HepG2 (cell line): ENCODE measurements around the gene LUC7L2. TPM values are rescaled to one million over a fixed set of nuclear protein-coding genes. Genes with fewer than 3 reads are reported as not detected.
A peak's percentile ranks its signal among the peaks of the same experiment; 100 is the strongest.

Experiments
- ATAC-seq: fragments of 200-7000 bp; cut with Tn5 transposase; 3 replicates; pipeline ENCODE4 v1.9.1; 2020; ENCODE audit warnings: mild to moderate bottlenecking, moderate library complexity
- BruUV-seq: library from RNA; stranded (reverse); fragments of 400-500 nt; replicated peaks from 2 replicates; lab custom pipeline; 2021; lab: Mats Ljungman, UMichigan
- CTCF ChIA-PET: fragments of 300-600 bp; formaldehyde crosslinking; extraction: SDS; loops from one replicate; lab custom pipeline; 2021; ENCODE audit warnings: low total read pairs, inconsistent platforms, low intra/inter-chr PET ratio; lab: Yijun Ruan, JAX
- POLR2A ChIA-PET: fragments of 350-600 bp; sonication (Branson Sonifier 250); formaldehyde crosslinking; loops from one replicate; lab custom pipeline; 2020; ENCODE audit warnings: antibody characterized with exemption, inconsistent platforms; lab: Yijun Ruan, JAX
- DNase-seq: peaks from one replicate; pipeline ENCODE4 v3.0.0-alpha.2; 2015; ENCODE audit warnings: low spot score
- FAIRE-seq: peaks from 3 replicates; lab custom pipeline; 2011; peaks lifted over from hg19 to GRCh38; lab: Jason Lieb, UNC
- H2AFZ ChIP-seq: one replicate; pipeline ENCODE4 v1.6.1; 2011; ENCODE audit warnings: low read length, inconsistent platforms
- H3K27ac ChIP-seq: fragments of 300-600 bp; 3 replicates; pipeline ENCODE4 v1.8.0; 2011; ENCODE audit warnings: mixed run types, mild to moderate bottlenecking, mixed read lengths, low read length, inconsistent platforms; ENCODE audit not compliant: insufficient read depth; ENCODE audit errors: extremely low read length
- H3K27me3 ChIP-seq, 2 experiments: fragments of 200-600 bp in 1 of 2; 2 replicates in 1 of 2; 3 replicates in 1 of 2; pipeline versions ENCODE4 v1.6.0 to v1.8.0; 2011; ENCODE audit warnings: low read length in 2 of 2, mild to moderate bottlenecking in 2 of 2, moderate library complexity in 2 of 2, inconsistent platforms in 1 of 2; ENCODE audit not compliant: insufficient read depth in 2 of 2, control insufficient read depth in 1 of 2
- H3K36me3 ChIP-seq, 2 experiments: fragments of 200-600 bp in 1 of 2; replicated peaks in 1 of 2; 2 replicates in 1 of 2; 3 replicates in 1 of 2; pipeline versions ENCODE4 v1.5.1 to v1.8.0; 2011; ENCODE audit warnings: low read length in 2 of 2, inconsistent platforms in 1 of 2; ENCODE audit not compliant: insufficient read depth in 2 of 2, control insufficient read depth in 1 of 2
- H3K4me1 ChIP-seq: 2 replicates; pipeline ENCODE4 v1.5.1; 2012; ENCODE audit warnings: low read length, inconsistent platforms; ENCODE audit not compliant: insufficient read depth
- H3K4me2 ChIP-seq: 2 replicates; pipeline ENCODE4 v1.6.0; 2011; ENCODE audit warnings: low read depth, low read length, inconsistent platforms
- H3K4me3 ChIP-seq, 3 experiments: fragments of 200-600 bp in 1 of 3; sonication (generic), shearing (Covaris generic) in 1 of 3; replicated peaks in 1 of 3; 2 replicates each; pipeline ENCODE4 v1.5.1; 2011 to 2016; ENCODE audit warnings: low read length in 3 of 3, inconsistent platforms in 2 of 3, low read depth in 2 of 3, mild to moderate bottlenecking in 2 of 3, control low read depth in 1 of 3, mixed read lengths in 1 of 3; ENCODE audit not compliant: insufficient read depth in 1 of 3
- H3K79me2 ChIP-seq: one replicate; pipeline ENCODE4 v1.6.1; 2011; ENCODE audit warnings: low read length, inconsistent platforms; ENCODE audit not compliant: insufficient read depth
- H3K9ac ChIP-seq: 2 replicates; pipeline ENCODE4 v1.6.0; 2011; ENCODE audit warnings: mild to moderate bottlenecking, low read depth, low read length, inconsistent platforms; ENCODE audit not compliant: insufficient read depth
- H3K9me3 ChIP-seq: 2 replicates; pipeline ENCODE4 v1.5.1; 2012; ENCODE audit warnings: mild to moderate bottlenecking, low read length
- H4K20me1 ChIP-seq: 2 replicates; pipeline ENCODE4 v1.6.0; 2011; ENCODE audit warnings: inconsistent platforms, mild to moderate bottlenecking, low read length, moderate library complexity; ENCODE audit not compliant: insufficient read depth
- MAX ChIP-seq: IDR thresholded peaks from 2 replicates; pipeline ENCODE4 v1.6.1; 2012; ENCODE audit warnings: inconsistent platforms
- MYC ChIP-seq: sonication (generic); formaldehyde crosslinking; IDR thresholded peaks from 2 replicates; pipeline ENCODE4 v1.9.0; 2021; ENCODE audit warnings: missing genetic modification reagents, borderline replicate concordance
- SMC3 ChIP-seq: IDR thresholded peaks from 2 replicates; pipeline ENCODE4 v1.6.1; 2011; ENCODE audit warnings: low read length, improper control_type of control experiment
- WGBS: methylation state at CpG from one replicate; pipeline ENCODE4 v1.1.6; 2017; ENCODE audit warnings: low lambda C conversion rate; 5-methylcytosine and 5-hydroxymethylcytosine counted together
- in situ Hi-C: cut with HindIII; loops from 2 replicates; pipeline ENCODE4 v1.10.0; 2017; ENCODE audit warnings: low pct_unique_long_range_greater_than_20kb; ENCODE audit not compliant: extremely low pct_ligation_motif_present
- intact Hi-C: fragments of 100-400 bp; cut with micrococcal nuclease; formaldehyde crosslinking; loops from one replicate; pipeline ENCODE4 v1.10.0; 2022; ENCODE audit not compliant: unreplicated experiment
- polyA plus RNA-seq, 8 experiments: library from polyadenylated mRNA; depleted of rRNA in 3 of 8; stranded (reverse) in 7 of 8; unstranded in 1 of 8; fragments of >200 nt; fragmentation: Illumina TruSeq in 4 of 8; extraction: Trizol in 4 of 8; gene quantifications; 2 replicates each; pipeline versions ENCODE4 v1.2.1 to v1.2.3, GENCODE V29; 2011 to 2016; ENCODE audit warnings: low read depth in 4 of 8, missing spikeins in 1 of 8, mixed read lengths in 1 of 8; ENCODE audit not compliant: insufficient read depth in 1 of 8
- total RNA-seq, 5 experiments: library from RNA; depleted of rRNA; stranded (reverse); fragments of >200 nt; fragmentation: Illumina TruSeq; extraction: Trizol; gene quantifications; 2 replicates each; pipeline ENCODE4 v1.2.3, GENCODE V29; 2016; ENCODE audit warnings: low read depth in 1 of 5
- TF ChIP-seq, protein P1 (sequence below): sonication (generic); formaldehyde crosslinking; IDR thresholded peaks from 2 replicates; pipeline ENCODE4 v1.5.1; 2020; ENCODE audit warnings: mild to moderate bottlenecking, missing genetic modification reagents, moderate library complexity

LUC7L2 gene
- total and polyA plus RNA-seq, 2 of the 13 experiments (the other 11 are each of a cell fraction or from before 2014, with no cell fraction given) = 17.9 to 50.7 TPM

DNA sequence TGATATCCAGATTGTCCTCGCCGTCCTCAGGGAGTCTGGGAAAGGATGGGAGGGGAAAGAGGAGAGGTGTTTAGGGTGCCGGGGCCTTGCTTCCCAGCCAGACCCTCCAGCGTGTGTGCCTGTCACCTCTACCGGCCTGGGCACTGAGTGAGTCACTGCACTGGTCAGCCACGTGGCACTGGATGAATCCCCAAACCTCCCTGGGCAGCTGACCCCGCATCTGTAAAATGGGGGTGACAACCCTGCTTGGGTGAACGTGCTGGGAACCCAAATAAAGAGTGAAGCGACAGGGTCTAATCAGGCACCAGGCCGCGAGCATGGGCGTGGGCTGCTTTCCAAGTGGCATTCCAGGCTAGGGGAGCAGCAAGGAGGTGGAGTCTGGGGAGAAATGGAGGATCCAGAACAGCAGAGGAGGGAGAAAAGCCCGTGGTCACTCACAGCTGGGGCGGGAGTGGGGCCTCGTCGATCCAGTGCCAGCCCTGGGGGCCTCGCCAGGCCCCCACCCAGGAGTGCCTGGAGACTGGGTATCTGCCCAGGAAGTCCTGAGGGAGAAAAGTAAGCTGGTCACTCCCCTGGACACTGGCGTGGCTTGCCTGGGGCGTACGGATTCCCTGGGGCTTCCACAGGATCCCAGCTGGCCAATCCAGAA is 94.1 kb downstream of the LUC7L2 start:
- Histone ChIP-seq H3K9me3 (no peaks in the 10 kb centered on the region), H3K4me3 (peak overlapping the region in 1 of 3 experiments; percentile 50; a peak in 1 of 6 replicates), H3K4me1 (peaks cover 10% of the 10 kb centered on the region), H3K79me2 (no peaks in the 10 kb centered on the region), H3K27ac (no peak overlapping the region), H3K9ac (no peak overlapping the region), H3K4me2 (peak overlapping the region; percentile 40), H3K36me3 (no peaks in the 10 kb centered on the region), H4K20me1 (no peaks in the 10 kb centered on the region), H3K27me3 (peaks cover 2 to 6% of the 10 kb centered on the region in 2 experiments; a peak in 2 of 5 replicates), H2AFZ (no peak overlapping the region)
- 22% methylated on average over 14 of the region's 20 CpGs for WGBS
- no TSS peak for BruUV-seq
- FAIRE-seq (no peak), DNase-seq (no peak), ATAC-seq (peak; percentile 56)
- in situ Hi-C loops = no loop called here
- intact Hi-C loops = no loop called here
- ChIA-PET CTCF (no interaction called here), POLR2A (no interaction called here)
- TF ChIP-seq, protein P1, sequence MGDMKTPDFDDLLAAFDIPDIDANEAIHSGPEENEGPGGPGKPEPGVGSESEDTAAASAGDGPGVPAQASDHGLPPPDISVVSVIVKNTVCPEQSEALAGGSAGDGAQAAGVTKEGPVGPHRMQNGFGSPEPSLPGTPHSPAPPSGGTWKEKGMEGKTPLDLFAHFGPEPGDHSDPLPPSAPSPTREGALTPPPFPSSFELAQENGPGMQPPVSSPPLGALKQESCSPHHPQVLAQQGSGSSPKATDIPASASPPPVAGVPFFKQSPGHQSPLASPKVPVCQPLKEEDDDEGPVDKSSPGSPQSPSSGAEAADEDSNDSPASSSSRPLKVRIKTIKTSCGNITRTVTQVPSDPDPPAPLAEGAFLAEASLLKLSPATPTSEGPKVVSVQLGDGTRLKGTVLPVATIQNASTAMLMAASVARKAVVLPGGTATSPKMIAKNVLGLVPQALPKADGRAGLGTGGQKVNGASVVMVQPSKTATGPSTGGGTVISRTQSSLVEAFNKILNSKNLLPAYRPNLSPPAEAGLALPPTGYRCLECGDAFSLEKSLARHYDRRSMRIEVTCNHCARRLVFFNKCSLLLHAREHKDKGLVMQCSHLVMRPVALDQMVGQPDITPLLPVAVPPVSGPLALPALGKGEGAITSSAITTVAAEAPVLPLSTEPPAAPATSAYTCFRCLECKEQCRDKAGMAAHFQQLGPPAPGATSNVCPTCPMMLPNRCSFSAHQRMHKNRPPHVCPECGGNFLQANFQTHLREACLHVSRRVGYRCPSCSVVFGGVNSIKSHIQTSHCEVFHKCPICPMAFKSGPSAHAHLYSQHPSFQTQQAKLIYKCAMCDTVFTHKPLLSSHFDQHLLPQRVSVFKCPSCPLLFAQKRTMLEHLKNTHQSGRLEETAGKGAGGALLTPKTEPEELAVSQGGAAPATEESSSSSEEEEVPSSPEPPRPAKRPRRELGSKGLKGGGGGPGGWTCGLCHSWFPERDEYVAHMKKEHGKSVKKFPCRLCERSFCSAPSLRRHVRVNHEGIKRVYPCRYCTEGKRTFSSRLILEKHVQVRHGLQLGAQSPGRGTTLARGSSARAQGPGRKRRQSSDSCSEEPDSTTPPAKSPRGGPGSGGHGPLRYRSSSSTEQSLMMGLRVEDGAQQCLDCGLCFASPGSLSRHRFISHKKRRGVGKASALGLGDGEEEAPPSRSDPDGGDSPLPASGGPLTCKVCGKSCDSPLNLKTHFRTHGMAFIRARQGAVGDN (CRISPR knock-in tag) = peak; percentile 33; the same call in 1 of the 2 replicates
- TF ChIP-seq MYC (CRISPR knock-in tag) (no peak), SMC3 (no peak), MAX (0 out of 2 replicates have a peak, but pooled peaks have one; percentile 18)
